Measurements from ENCODE around the gene CEMIP. TPM values are rescaled to one million over a fixed set of nuclear protein-coding genes. Genes with fewer than 3 reads are reported as not detected.

CEMIP gene
- total and polyA plus RNA-seq, 2 of the 8 experiments (the other 6 are each of a cell fraction or from before 2014, with no cell fraction given): 0.11 to 0.60 TPM

- Histone ChIP-seq H3K23me2 (ENCODE audit: low read depth, low read length) (no peaks in the 10 kb centered on the region), H3K4me3 (ENCODE audit: extremely low read depth in 1 of 4, insufficient read depth in 2 of 4, low read depth in 3 of 4, low read length in 4 of 4) (no peak overlapping the region), H2BK120ac (replicated peaks; ENCODE audit: low read depth, low read length) (no peak overlapping the region), H3K56ac (replicated peaks; ENCODE audit: insufficient read length, low read depth, low read length) (no peak overlapping the region), H4K5ac (ENCODE audit: insufficient read length, low read depth, low read length) (no peak overlapping the region), H3K4me2 (ENCODE audit: insufficient read depth in 1 of 2, low read depth in 2 of 2, low read length in 2 of 2) (no peak overlapping the region), H3K23ac (ENCODE audit: insufficient read length) (no peak overlapping the region), H3K27ac (ENCODE audit: low read depth, low read length) (no peak overlapping the region), H3K27me3 (replicated peaks in 1 of 4; ENCODE audit: control insufficient read depth in 3 of 4, extremely low read depth in 1 of 4, insufficient read depth in 3 of 4, low read length in 3 of 4) (no peaks in the 10 kb centered on the region), H2AK5ac (ENCODE audit: low read depth, low read length) (no peak overlapping the region), H3K9ac (replicated peaks in 1 of 4; ENCODE audit: extremely low read depth in 1 of 4, low read depth in 3 of 4, low read length in 3 of 4) (no peak overlapping the region), H3K14ac (ENCODE audit: insufficient read length) (no peak overlapping the region), H4K91ac (replicated peaks; ENCODE audit: insufficient read length, low read length) (no peak overlapping the region), H3K4ac (replicated peaks; ENCODE audit: insufficient read length, low read depth, low read length) (no peak overlapping the region), H4K8ac (ENCODE audit: extremely low read depth, insufficient read depth, low read length) (no peak overlapping the region), H3K36me3 (ENCODE audit: control insufficient read depth in 2 of 4, insufficient read depth in 4 of 4, low read length in 3 of 4) (peaks cover 0 to 5% (median 0%) of the 10 kb centered on the region in 4 experiments; a peak in 1 of 8 replicates), H2BK15ac (ENCODE audit: low read length) (no peak overlapping the region), H4K20me1 (replicated peaks in 1 of 2; ENCODE audit: control insufficient read depth in 1 of 2, insufficient read depth in 2 of 2, low read length in 2 of 2) (peaks cover 0 to 1% of the 10 kb centered on the region in 2 experiments), H2AFZ (ENCODE audit: low read length) (no peak overlapping the region), H3K79me1 (ENCODE audit: low read depth, low read length) (peaks cover 7% of the 10 kb centered on the region), H2BK20ac (ENCODE audit: low read length) (no peak overlapping the region), H2BK5ac (ENCODE audit: low read depth, low read length) (no peak overlapping the region), H3K18ac (ENCODE audit: extremely low read depth, low read length) (no peak overlapping the region), H3K9me3 (ENCODE audit: insufficient read depth in 2 of 2, low read depth in 1 of 2, low read length in 1 of 2) (no peaks in the 10 kb centered on the region), H3K79me2 (ENCODE audit: control insufficient read depth in 1 of 2, insufficient read depth in 2 of 2, low read length in 2 of 2) (no peaks in the 10 kb centered on the region), H2BK12ac (ENCODE audit: low read depth, low read length) (no peak overlapping the region), H3K4me1 (replicated peaks in 1 of 4; ENCODE audit: control insufficient read depth in 3 of 4, insufficient read depth in 4 of 4, low read length in 3 of 4) (peaks cover 0 to 16% (median 7%) of the 10 kb centered on the region in 4 experiments; a peak in 5 of 7 replicates)
- WGBS, 2 experiments (ENCODE audit: extremely low coverage in 1 of 2, insufficient coverage in 1 of 2, insufficient read length in 1 of 2, insufficient replicate concordance in 2 of 2, low coverage in 1 of 2, low lambda C conversion rate in 2 of 2, missing lambda C conversion rate in 1 of 2): 92% methylated on average over 2 of the region's 2 CpGs; no CpG with 5 or more reads in 1 of the 2 experiments
- CTCF ChIA-PET (ENCODE audit: partially characterized antibody): interaction anchor here (0.7 to 9.0 kb wide), 5 partner anchors 12 to 223 kb away, joined by 3 to 71 read pairs (median 4); no protein-coding TSS in a partner anchor
- DNase-seq (ENCODE audit: low read depth in 1 of 2, low spot score in 2 of 2): no peak
- FAIRE-seq: no peak
- POLR2A ChIA-PET (ENCODE audit: partially characterized antibody): interaction anchor here (0.6 to 0.9 kb wide), 2 partner anchors 10 to 195 kb away, joined by 3 to 5 read pairs; no protein-coding TSS in a partner anchor
- TF ChIP-seq CTBP2 (IDR thresholded peaks at IDR 0.05; ENCODE audit: borderline replicate concordance, insufficient read depth, insufficient read length, low read length) (no peak), KDM4A (IDR thresholded peaks at IDR 0.05; ENCODE audit: low read depth, low read length, severe bottlenecking) (no peak), TAF1 (IDR thresholded peaks at IDR 0.05; ENCODE audit: low read depth, low read length) (no peak), CHD2 (IDR thresholded peaks at IDR 0.05; ENCODE audit: low read length) (no peak), FOSL1 (IDR thresholded peaks at IDR 0.05; ENCODE audit: insufficient read depth, low read depth, low read length) (no peak), CREB1 (IDR thresholded peaks at IDR 0.05) (no peak), NANOG (IDR thresholded peaks at IDR 0.05; ENCODE audit: insufficient read depth, low read depth, low read length, poor library complexity, severe bottlenecking) (no peak), KDM5A (IDR thresholded peaks at IDR 0.05; ENCODE audit: low read length) (no peak), SIX5 (IDR thresholded peaks at IDR 0.05; ENCODE audit: low read depth, low read length) (no peak), GTF2F1 (IDR thresholded peaks at IDR 0.05; ENCODE audit: borderline replicate concordance, low read depth, low read length) (no peak)
- TF ChIP-seq, protein P1, sequence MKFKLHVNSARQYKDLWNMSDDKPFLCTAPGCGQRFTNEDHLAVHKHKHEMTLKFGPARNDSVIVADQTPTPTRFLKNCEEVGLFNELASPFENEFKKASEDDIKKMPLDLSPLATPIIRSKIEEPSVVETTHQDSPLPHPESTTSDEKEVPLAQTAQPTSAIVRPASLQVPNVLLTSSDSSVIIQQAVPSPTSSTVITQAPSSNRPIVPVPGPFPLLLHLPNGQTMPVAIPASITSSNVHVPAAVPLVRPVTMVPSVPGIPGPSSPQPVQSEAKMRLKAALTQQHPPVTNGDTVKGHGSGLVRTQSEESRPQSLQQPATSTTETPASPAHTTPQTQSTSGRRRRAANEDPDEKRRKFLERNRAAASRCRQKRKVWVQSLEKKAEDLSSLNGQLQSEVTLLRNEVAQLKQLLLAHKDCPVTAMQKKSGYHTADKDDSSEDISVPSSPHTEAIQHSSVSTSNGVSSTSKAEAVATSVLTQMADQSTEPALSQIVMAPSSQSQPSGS (IDR thresholded peaks at IDR 0.05; ENCODE audit: low read length): no peak
- TF ChIP-seq, protein P2, sequence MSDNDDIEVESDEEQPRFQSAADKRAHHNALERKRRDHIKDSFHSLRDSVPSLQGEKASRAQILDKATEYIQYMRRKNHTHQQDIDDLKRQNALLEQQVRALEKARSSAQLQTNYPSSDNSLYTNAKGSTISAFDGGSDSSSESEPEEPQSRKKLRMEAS (IDR thresholded peaks at IDR 0.05): no peak
Observed at GRCh38 chr15:80957976-80958375, 178.8 kb downstream of the CEMIP start.
